Pancreas (tissue), 10 donors: ENCODE measurements around the gene INPP4B. TPM values are rescaled to one million over a fixed set of nuclear protein-coding genes. Genes with fewer than 3 reads are reported as not detected.

Experiments used
- ATAC-seq, 4 donors: fragments of 200-7000 bp; cut with Tn5 transposase; one replicate each; pipeline versions ENCODE4 v1.8.0 to v1.9.1; 2020; ENCODE audit warnings: mild to moderate bottlenecking in 4 of 4, moderate library complexity in 4 of 4
- DNase-seq, 6 donors: peaks; one replicate each; pipeline ENCODE4 v3.0.0-alpha.2; 2020
- FAIRE-seq: peaks from 2 replicates; lab custom pipeline; 2012; peaks lifted over from hg19 to GRCh38; lab: Jason Lieb, UNC
- H3K27ac ChIP-seq, 4 donors: fragments of 200-600 bp; sonication (generic); 1 replicate in 3 of 4; 2 replicates in 1 of 4; pipeline versions ENCODE4 v1.5.0 to v1.8.0; 2020
- H3K27me3 ChIP-seq, 4 donors: fragments of 200-600 bp; one replicate each; pipeline ENCODE4 v1.8.0; 2021
- H3K36me3 ChIP-seq, 3 donors: fragments of 200-600 bp; sonication (generic) in 1 of 3; one replicate each; pipeline versions ENCODE4 v1.5.0 to v1.8.0; 2020 to 2021
- H3K4me1 ChIP-seq, 3 donors: fragments of 200-600 bp; one replicate each; pipeline ENCODE4 v1.8.0; 2021
- H3K4me3 ChIP-seq, 4 donors: fragments of 200-600 bp; sonication (generic) in 2 of 4; one replicate each; pipeline versions ENCODE4 v1.5.0 to v1.8.0; 2020 to 2021
- H3K9me3 ChIP-seq, 4 donors: fragments of 200-600 bp; one replicate each; pipeline ENCODE4 v1.8.0; 2021
- WGBS, 2 donors: extraction: QIAGEN DNeasy Blood & Tissue Kit; methylation state at CpG; one replicate each; pipeline ENCODE4 v1.1.7; 2013; 5-methylcytosine and 5-hydroxymethylcytosine counted together
- intact Hi-C, 3 donors: fragments of 100-400 bp; cut with DNase I; formaldehyde crosslinking; loops; one replicate each; pipeline versions ENCODE4 v1.11.1 to v1.14.2; 2022
- polyA plus RNA-seq, 2 donors: library from polyadenylated mRNA; stranded (reverse); fragments of 200-250 nt; gene quantifications; one replicate each; pipeline ENCODE4 v1.2.3, GENCODE V29; 2013
- total RNA-seq, 6 donors: library from RNA; stranded (reverse); fragmentation: NEBNext Ultra II Directional in 4 of 6; extraction: Animal tissue kit (Norgen Biotek cat#: 25700) in 4 of 6; gene quantifications; one replicate each; pipeline versions ENCODE4 v1.2.1 to v1.2.4, GENCODE V29; 2021 to 2023
- TF ChIP-seq, protein P1 (sequence below), 4 donors: fragments of 200-600 bp; sonication (generic) in 3 of 4; IDR thresholded peaks; one replicate each; pipeline versions ENCODE4 v1.5.0 to v1.8.0; 2021; ENCODE audit warnings: antibody characterized with exemption in 4 of 4
- donor health status: healthy with polysubstance abuse.
- donor health status: DM: no; HTN: no; CAD: no; lungs with moderate emphysema.
- donor health status: DM: no; HTN: no; CAD: no.
- donor health status: control.
- donor health status: control.
- donor health status: Bipolar disorder and iron deficiency.
- donor health status: DM: yes; HTN: yes; CAD: no.
- donor health status: DM: no; HTN: no; CAD: no.
- donor health status: DM: no; HTN: no; CAD: no.
- donor health status: DM: yes; HTN: yes; CAD: no.

The INPP4B gene
- total and polyA plus RNA-seq, 8 donors = 1.2 to 12.9 (median 5.5) TPM

DNA sequence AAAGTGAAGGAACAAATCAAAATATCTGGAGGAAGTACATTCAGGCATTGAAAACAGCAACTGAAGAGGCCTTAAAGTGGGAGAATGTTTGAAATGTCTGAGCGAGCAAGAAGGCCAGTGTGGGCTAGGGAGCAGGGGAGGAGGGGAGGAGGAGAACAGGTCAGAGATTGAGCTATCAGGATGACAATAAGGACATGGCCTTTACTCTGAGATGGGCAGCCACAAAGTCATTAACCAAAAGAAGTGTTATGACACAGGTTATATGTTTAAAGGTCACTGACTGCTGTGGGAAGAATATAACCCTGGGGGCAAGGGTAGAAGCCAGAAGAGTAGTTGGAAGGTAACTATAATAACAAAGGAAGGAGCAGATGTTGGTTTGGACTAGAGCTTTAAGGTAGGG is 315.4 kb downstream of the INPP4B start:
- Histone ChIP-seq H3K27me3 (no peaks in the 10 kb centered on the region), H3K4me1 (no peaks in the 10 kb centered on the region), H3K9me3 (no peaks in the 10 kb centered on the region), H3K36me3 (no peaks in the 10 kb centered on the region), H3K4me3 (no peak overlapping the region), H3K27ac (no peak overlapping the region)
- TF ChIP-seq, protein P1, sequence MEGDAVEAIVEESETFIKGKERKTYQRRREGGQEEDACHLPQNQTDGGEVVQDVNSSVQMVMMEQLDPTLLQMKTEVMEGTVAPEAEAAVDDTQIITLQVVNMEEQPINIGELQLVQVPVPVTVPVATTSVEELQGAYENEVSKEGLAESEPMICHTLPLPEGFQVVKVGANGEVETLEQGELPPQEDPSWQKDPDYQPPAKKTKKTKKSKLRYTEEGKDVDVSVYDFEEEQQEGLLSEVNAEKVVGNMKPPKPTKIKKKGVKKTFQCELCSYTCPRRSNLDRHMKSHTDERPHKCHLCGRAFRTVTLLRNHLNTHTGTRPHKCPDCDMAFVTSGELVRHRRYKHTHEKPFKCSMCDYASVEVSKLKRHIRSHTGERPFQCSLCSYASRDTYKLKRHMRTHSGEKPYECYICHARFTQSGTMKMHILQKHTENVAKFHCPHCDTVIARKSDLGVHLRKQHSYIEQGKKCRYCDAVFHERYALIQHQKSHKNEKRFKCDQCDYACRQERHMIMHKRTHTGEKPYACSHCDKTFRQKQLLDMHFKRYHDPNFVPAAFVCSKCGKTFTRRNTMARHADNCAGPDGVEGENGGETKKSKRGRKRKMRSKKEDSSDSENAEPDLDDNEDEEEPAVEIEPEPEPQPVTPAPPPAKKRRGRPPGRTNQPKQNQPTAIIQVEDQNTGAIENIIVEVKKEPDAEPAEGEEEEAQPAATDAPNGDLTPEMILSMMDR (IDR thresholded peaks at IDR 0.05) = no peak
- DNase-seq (no peak), FAIRE-seq (no peak), ATAC-seq (no peak)
- WGBS, 2 donors = 90 to 100% methylated on average over 1 of the region's 1 CpG
- intact Hi-C loops = no loop called here

- TF ChIP-seq, protein P1 (IDR thresholded peaks at IDR 0.05) = no peak
- H3K27me3 ChIP-seq = no peaks in the 10 kb centered on the region
- H3K36me3 ChIP-seq = no peaks in the 10 kb centered on the region
- 92 to 94% methylated on average over 1 of the region's 1 CpG for WGBS, 2 donors
- H3K4me3 ChIP-seq = no peak overlapping the region
- no peaks in the 10 kb centered on the region for H3K4me1 ChIP-seq
- H3K9me3 ChIP-seq = no peaks in the 10 kb centered on the region
- intact Hi-C loops = no loop called here
- H3K27ac ChIP-seq = no peak overlapping the region
- DNase-seq = no peak
- no peak for ATAC-seq
- FAIRE-seq = no peak
Measured at GRCh38 chr4:142528433-142528832, 317.7 kb downstream of the INPP4B start.

DNA sequence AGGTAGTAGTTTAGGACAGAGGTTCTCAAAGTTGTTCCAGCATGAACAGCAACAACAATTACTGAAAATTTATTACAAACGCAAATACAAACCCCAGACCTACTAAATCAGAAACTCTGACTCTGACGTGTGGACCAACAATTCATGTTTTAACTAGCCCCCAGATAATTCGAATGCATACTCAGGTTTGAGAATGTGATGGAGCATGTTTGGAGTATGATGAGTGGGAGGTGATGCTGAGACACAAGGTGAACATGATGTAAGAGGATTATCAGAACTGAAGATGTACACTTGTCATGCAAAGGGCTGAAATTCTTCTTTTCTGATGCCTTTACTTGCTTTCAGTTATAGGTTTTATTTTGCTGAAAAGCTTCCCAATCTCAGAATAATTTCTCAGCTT is 323.0 kb downstream of the INPP4B start:
- intact Hi-C loops = no loop called here
- no peaks in the 10 kb centered on the region for H3K27me3 ChIP-seq
- DNase-seq (no peak), ATAC-seq (no peak), FAIRE-seq (no peak)
- H3K4me3 ChIP-seq = no peak overlapping the region
- no peak overlapping the region for H3K27ac ChIP-seq
- H3K4me1 ChIP-seq = peaks cover 0 to 5% (median 0%) of the 10 kb centered on the region in 3 donors
- no peaks in the 10 kb centered on the region for H3K36me3 ChIP-seq
- TF ChIP-seq, protein P1 (IDR thresholded peaks at IDR 0.05) = no peak
- 75 to 76% methylated on average over 3 of the region's 3 CpGs for WGBS, 2 donors
- H3K9me3 ChIP-seq = no peaks in the 10 kb centered on the region

DNA sequence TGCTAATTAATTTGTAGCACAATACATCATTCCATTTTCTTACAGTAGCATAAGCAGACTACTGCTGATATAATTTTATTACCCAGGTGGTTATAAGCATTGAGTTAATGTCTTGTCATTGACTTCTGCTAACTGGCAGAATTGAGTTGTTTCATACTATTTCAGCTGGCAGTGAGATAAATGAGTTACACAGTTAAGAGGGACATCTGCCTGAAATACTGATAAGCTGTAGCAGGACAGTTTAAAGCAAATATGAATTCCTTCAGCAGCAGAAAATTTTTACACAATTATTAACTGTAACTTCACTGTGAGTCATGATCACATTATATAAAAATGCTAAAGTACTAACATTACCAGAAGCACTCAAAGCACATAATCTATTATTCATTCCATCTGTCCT is 326.8 kb downstream of the INPP4B start:
- TF ChIP-seq, protein P1 (IDR thresholded peaks at IDR 0.05) = no peak
- DNase-seq (no peak), FAIRE-seq (no peak), ATAC-seq (no peak)
- no peaks in the 10 kb centered on the region for H3K27me3 ChIP-seq
- H3K4me3 ChIP-seq = no peak overlapping the region
- no peaks in the 10 kb centered on the region for H3K36me3 ChIP-seq
- H3K9me3 ChIP-seq = no peaks in the 10 kb centered on the region
- intact Hi-C loops = no loop called here
- peaks cover 0 to 5% (median 0%) of the 10 kb centered on the region in 3 donors for H3K4me1 ChIP-seq
- H3K27ac ChIP-seq = no peak overlapping the region

GRCh38 chr4:142516686-142517526 is 329.2 kb downstream of the INPP4B start:
- intact Hi-C loops = no loop called here
- Histone ChIP-seq H3K9me3 (no peaks in the 10 kb centered on the region), H3K27ac (no peak overlapping the region), H3K27me3 (no peaks in the 10 kb centered on the region), H3K36me3 (no peaks in the 10 kb centered on the region), H3K4me1 (peaks cover 0 to 5% (median 0%) of the 10 kb centered on the region in 3 donors), H3K4me3 (no peak overlapping the region)
- WGBS, 2 donors = 89 to 93% methylated on average over 4 of the region's 4 CpGs
- no peak for ATAC-seq
- TF ChIP-seq, protein P1 (IDR thresholded peaks at IDR 0.05) = no peak
- no peak for FAIRE-seq
- DNase-seq = no peak
